Measurements from ENCODE around the gene FBXW10.
"Not testable (repeated sequence)": the region's sequence is repeated elsewhere in the genome, so short reads cannot be mapped to it uniquely, and the experiment has no call there.

FBXW10 gene

GRCh38 chr17:18816489-18817371 lies 72.9 kb downstream of the FBXW10 start:
- not testable (repeated sequence) for H3K4me1 ChIP-seq (ENCODE audit: insufficient read depth, low read length, poor library complexity, severe bottlenecking); H2AFZ ChIP-seq (ENCODE audit: low read length); H3K4me2 ChIP-seq (ENCODE audit: low read depth, low read length, poor library complexity, severe bottlenecking); H3K79me2 ChIP-seq (ENCODE audit: insufficient read depth, low read length); H4K20me1 ChIP-seq (ENCODE audit: insufficient read depth, low read length, poor library complexity, severe bottlenecking); H3K9me2 ChIP-seq (replicated peaks; ENCODE audit: low read depth, low read length); H3K9ac ChIP-seq (ENCODE audit: low read depth, low read length, poor library complexity, severe bottlenecking); H3K27me3 ChIP-seq (ENCODE audit: insufficient read depth, low read length, poor library complexity, severe bottlenecking); H3F3A ChIP-seq (ENCODE audit: low read depth); H3K36me3 ChIP-seq (ENCODE audit: insufficient read depth, low read length); H3K4me3 ChIP-seq (ENCODE audit: low read length, poor library complexity, severe bottlenecking); H3K9me3 ChIP-seq (ENCODE audit: insufficient read depth, low read depth, low read length)
- TF ChIP-seq CTCF (conservative IDR thresholded peaks at IDR 0.05; ENCODE audit: low read length): peak; percentile 59

- not testable (repeated sequence) for H3K4me1 ChIP-seq (ENCODE audit: insufficient read depth, low read length, poor library complexity, severe bottlenecking); H3K9me2 ChIP-seq (replicated peaks; ENCODE audit: low read depth, low read length); H3K9me3 ChIP-seq (ENCODE audit: insufficient read depth, low read depth, low read length); H3K36me3 ChIP-seq (ENCODE audit: insufficient read depth, low read length); H3K9ac ChIP-seq (ENCODE audit: low read depth, low read length, poor library complexity, severe bottlenecking); H3K79me2 ChIP-seq (ENCODE audit: insufficient read depth, low read length); H3F3A ChIP-seq (ENCODE audit: low read depth); H3K27me3 ChIP-seq (ENCODE audit: insufficient read depth, low read length, poor library complexity, severe bottlenecking); H2AFZ ChIP-seq (ENCODE audit: low read length); H3K4me2 ChIP-seq (ENCODE audit: low read depth, low read length, poor library complexity, severe bottlenecking); H3K4me3 ChIP-seq (ENCODE audit: low read length, poor library complexity, severe bottlenecking); H4K20me1 ChIP-seq (ENCODE audit: insufficient read depth, low read length, poor library complexity, severe bottlenecking)
Observed at GRCh38 chr17:18821430-18821829, 77.6 kb downstream of the FBXW10 start.

- not testable (repeated sequence) for H3F3A ChIP-seq (ENCODE audit: low read depth); H3K36me3 ChIP-seq (ENCODE audit: insufficient read depth, low read length); H3K9me3 ChIP-seq (ENCODE audit: insufficient read depth, low read depth, low read length); H3K27me3 ChIP-seq (ENCODE audit: insufficient read depth, low read length, poor library complexity, severe bottlenecking); H2AFZ ChIP-seq (ENCODE audit: low read length); H3K9me2 ChIP-seq (replicated peaks; ENCODE audit: low read depth, low read length); H3K79me2 ChIP-seq (ENCODE audit: insufficient read depth, low read length); H3K4me1 ChIP-seq (ENCODE audit: insufficient read depth, low read length, poor library complexity, severe bottlenecking); H3K4me3 ChIP-seq (ENCODE audit: low read length, poor library complexity, severe bottlenecking); H3K4me2 ChIP-seq (ENCODE audit: low read depth, low read length, poor library complexity, severe bottlenecking); H3K9ac ChIP-seq (ENCODE audit: low read depth, low read length, poor library complexity, severe bottlenecking); H4K20me1 ChIP-seq (ENCODE audit: insufficient read depth, low read length, poor library complexity, severe bottlenecking)
Observed at GRCh38 chr17:18827613-18828012, 83.8 kb downstream of the FBXW10 start.
